ENCODE data around the gene FBXL4.

DNA sequence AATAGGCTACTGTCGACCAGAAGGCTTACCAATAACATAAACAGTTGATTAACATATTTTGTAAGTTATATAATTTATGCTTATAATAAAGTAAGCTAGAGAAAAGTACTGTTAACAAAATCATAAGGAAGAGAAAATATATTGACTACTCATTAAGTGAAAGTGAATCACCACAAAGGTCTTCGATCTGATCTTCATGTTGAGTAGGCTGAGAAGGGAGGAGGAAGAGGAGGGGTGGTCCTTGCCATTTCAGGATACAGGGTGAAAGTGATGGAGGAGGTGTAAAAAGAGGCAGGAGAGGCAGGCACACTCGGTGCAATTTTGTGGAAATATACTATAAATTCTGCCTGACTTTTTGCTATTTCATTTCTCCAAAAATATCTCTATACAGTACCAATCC lies 10.4 kb downstream of the FBXL4 start:
- TF ChIP-seq, protein P1, sequence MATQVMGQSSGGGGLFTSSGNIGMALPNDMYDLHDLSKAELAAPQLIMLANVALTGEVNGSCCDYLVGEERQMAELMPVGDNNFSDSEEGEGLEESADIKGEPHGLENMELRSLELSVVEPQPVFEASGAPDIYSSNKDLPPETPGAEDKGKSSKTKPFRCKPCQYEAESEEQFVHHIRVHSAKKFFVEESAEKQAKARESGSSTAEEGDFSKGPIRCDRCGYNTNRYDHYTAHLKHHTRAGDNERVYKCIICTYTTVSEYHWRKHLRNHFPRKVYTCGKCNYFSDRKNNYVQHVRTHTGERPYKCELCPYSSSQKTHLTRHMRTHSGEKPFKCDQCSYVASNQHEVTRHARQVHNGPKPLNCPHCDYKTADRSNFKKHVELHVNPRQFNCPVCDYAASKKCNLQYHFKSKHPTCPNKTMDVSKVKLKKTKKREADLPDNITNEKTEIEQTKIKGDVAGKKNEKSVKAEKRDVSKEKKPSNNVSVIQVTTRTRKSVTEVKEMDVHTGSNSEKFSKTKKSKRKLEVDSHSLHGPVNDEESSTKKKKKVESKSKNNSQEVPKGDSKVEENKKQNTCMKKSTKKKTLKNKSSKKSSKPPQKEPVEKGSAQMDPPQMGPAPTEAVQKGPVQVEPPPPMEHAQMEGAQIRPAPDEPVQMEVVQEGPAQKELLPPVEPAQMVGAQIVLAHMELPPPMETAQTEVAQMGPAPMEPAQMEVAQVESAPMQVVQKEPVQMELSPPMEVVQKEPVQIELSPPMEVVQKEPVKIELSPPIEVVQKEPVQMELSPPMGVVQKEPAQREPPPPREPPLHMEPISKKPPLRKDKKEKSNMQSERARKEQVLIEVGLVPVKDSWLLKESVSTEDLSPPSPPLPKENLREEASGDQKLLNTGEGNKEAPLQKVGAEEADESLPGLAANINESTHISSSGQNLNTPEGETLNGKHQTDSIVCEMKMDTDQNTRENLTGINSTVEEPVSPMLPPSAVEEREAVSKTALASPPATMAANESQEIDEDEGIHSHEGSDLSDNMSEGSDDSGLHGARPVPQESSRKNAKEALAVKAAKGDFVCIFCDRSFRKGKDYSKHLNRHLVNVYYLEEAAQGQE (IDR thresholded peaks at IDR 0.05; ENCODE audit: insufficient read depth in 1 of 2, low read depth in 2 of 2, low read length in 2 of 2) = no peak
- TF ChIP-seq POLR2AphosphoS5 (IDR thresholded peaks at IDR 0.05; ENCODE audit: low read depth, low read length) = no peak
- TF ChIP-seq TAF1 (IDR thresholded peaks at IDR 0.05; ENCODE audit: borderline replicate concordance, insufficient read depth, low read length) = no peak
- no peak for TF ChIP-seq SIN3A (IDR thresholded peaks at IDR 0.05; ENCODE audit: borderline replicate concordance, insufficient read depth, low read length)

Measured in PFSK-1 (cell line).